CD4-positive, alpha-beta T cell treated with Interleukin-4 for 1 hour (primary cell): ENCODE measurements around the gene PLSCR5.
A peak's percentile ranks its signal among the peaks of the same experiment; 100 is the strongest.

Experiments
- DNase-seq, 2 donors: peaks; one replicate each; pipeline ENCODE4 v3.0.0-alpha.2; 2020 to 2022

PLSCR5 gene

DNA sequence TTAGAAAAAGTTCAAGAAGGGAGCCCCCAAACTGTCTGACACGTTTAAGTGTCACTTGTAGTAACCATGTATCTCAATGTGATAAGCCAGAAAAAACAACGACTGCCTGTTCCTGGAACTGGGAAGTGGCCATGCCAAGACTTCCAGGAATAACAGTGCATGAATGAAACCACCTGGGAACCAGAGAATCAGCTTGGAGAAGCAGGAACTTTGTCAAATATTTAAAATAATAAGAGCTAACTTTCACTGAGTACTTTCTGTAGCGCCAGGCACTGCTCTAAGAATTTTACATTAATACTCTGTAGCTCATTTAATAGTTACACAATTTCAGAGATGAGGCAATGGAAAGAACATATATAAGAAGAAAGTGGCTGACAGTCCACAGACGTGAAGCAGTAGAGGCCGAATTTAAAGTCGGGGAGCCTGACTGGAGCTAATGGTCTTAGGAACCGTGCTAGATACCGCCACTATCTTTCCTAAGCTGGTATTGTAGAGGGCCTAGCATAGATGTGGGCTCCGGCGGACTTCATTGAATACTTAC, 61.6 kb downstream of the PLSCR5 start:
- no peak for DNase-seq

DNA sequence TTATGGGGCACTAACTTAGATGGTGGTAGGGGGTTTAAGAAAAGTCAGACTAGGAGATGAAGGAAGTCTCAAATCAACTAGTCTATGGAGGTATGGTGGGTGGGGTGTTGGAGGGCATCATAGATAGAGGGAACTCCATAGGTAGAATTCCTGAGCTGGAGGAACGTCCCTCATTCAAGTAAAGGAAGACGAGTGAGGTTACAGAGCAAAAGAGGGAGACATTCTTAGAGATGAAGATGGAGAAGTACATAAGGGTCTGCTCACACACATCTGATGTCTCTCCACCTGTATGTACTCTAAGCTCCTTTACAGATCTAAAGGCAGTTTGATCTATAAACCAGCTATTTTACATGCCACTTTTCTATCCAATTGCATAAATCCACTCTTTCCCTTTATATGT, 62.2 kb downstream of the PLSCR5 start:
- no peak for DNase-seq

DNA sequence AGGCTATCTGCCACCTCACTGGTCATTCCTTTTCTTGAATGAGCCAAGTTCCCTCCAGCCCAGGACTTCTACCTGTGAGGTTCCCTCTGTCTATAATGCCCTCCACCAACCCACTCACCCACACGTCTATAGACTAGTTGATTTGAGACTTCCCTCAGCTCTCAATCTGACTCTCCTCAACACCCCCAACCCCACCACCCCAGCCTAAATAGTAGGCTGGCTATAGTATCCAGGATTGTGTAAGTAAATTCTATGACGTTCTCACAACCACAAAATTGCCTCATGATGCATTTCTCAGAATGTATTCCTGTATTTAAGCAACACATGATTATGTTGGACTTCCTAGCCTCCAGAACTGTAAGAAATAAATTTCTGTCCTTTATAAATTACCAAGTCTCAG, 63.0 kb downstream of the PLSCR5 start:
- DNase-seq = peak in 1 of 2 donors; percentile 47

DNA sequence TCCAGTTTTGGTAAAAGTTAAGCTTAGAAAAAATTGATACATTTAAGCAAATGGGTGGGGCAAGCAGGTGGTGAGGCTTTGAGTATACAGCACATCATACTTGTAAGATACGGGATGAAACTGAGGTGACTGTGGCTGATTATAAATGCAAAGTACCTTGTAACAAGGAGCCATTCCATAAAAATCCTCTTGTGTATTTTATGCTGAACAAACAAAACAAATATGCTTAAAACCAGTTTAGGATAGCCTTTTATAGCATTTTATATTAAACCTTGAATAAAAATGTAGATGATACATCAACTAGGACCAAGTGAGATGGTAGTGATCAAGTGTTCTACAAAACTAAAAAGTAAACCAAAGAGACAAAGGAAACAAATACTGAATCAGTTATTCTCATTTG, 64.2 kb downstream of the PLSCR5 start:
- no peak for DNase-seq

DNA sequence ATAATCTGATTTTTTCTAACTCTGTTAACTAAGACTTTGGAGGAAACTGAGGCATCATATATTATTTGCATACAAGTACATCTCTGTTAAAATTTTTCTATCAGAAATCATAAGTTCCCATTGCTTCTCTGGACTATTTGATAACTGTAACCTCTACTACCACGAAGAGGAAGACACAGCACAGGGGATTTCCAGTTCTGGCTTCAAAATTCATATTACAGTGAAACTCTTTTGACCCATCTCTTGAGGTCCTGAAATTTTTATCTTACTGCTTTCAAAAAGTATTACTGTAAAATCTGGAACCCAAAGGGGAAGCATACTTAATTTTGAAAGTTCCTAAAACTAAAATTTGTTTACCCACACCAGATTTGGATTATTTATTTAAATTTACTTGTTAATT, 64.9 kb downstream of the PLSCR5 start:
- DNase-seq = no peak

DNA sequence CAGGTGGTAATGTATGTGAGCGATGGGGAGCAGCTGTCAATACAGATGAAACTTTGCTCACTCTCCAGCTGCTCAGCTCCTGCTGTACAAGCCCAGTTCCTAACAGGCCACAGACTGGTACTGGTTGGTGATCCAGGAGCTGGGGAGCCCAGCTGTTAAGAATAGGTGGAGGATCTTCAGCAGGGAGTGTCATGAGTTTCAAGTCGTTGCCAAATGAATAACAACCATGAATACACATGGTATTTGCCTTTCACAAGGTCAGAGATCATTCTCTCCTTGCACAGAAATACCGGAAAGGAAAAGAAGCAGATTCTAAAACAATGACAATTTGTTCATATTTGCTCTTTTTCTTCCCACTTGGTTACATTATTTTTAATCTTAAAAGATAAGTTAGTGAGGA, 65.8 kb downstream of the PLSCR5 start:
- DNase-seq = no peak

DNA sequence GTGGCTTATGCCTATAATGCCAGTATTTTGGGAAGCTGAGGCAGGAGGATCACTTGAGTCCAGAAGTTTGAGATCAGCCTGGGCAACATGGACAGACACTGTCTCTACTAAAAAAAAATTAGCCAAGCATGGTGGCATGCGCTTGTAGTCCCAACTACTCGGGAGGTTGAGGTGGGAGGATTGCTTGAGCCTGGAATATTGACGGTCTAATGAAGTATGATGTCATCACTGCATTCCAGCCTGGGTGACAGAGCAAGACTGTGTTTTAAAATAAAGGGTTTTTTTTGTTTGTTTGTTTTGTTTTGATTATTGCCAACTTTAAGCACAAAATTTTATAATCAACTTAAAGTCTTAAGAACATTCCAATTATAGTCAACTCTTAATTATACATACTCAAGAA, 67.5 kb downstream of the PLSCR5 start:
- no peak for DNase-seq

DNA sequence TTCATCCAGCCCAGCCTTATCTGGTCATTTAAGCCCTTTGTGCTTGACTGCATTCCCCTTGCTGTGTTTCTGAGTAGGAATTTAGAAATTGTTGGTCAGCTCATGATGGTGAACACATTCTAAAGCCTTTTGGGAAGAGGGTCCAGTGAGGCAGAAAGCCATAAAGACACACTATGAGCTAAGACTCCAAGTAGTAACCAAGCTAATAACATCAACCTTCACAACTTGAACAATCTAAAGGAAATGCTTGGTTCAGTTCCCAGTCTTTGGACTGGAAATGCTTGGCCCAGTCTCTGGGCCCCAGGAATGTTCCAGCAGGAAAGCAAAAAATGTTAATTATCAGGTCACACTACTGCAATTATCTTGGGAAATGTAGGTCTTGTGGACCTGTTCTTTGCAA, 68.5 kb downstream of the PLSCR5 start:
- DNase-seq = no peak
